DMS 273 treated with DMSO at 0.1 percent for 48 hours (cell line): ENCODE data around the gene ATP5F1D.

ENCODE experiments used
- DNase-seq: peaks from one replicate; lab custom pipeline; 2025; lab: John Stamatoyannopoulos, UW

ATP5F1D gene

GRCh38 chr19:1283207-1283916 is 41.8 kb downstream of the ATP5F1D start:
- no peak for DNase-seq

- no peak for DNase-seq
Measured at GRCh38 chr19:1283917-1284292, 42.4 kb downstream of the ATP5F1D start.

DNA sequence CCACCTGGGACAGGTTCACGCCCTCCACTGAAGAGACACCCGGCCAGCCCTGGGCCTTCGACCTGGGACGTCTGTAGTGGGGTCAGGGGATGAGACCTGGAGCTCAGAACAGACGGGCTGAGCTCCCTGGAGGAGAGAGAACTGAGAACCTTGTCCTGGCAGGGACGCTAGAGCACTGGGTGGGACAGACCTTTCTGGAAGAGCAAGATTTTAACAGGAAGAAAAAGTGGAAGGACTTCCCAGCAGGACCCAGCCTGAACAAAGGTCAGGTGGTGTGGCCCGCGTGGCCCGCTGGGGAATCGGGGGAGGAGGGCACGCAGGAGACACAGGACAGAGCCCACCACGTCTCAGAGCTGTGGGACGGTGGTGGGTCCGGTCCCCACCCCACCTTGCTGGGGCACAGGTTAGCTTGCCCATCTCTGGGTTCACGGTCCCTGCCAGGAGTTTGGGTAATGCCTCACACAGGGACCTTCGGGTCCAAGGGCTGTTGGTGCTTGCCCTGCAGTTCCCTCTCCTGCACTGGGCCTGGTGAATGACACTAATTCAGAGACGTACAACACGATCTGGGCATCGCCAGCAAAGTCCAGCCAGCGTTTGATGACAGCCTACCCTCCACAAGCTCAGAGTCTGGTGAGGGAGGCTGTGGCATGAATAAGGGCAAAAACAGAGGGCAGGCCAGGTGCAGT is 42.9 kb downstream of the ATP5F1D start:
- DNase-seq: no peak

DNA sequence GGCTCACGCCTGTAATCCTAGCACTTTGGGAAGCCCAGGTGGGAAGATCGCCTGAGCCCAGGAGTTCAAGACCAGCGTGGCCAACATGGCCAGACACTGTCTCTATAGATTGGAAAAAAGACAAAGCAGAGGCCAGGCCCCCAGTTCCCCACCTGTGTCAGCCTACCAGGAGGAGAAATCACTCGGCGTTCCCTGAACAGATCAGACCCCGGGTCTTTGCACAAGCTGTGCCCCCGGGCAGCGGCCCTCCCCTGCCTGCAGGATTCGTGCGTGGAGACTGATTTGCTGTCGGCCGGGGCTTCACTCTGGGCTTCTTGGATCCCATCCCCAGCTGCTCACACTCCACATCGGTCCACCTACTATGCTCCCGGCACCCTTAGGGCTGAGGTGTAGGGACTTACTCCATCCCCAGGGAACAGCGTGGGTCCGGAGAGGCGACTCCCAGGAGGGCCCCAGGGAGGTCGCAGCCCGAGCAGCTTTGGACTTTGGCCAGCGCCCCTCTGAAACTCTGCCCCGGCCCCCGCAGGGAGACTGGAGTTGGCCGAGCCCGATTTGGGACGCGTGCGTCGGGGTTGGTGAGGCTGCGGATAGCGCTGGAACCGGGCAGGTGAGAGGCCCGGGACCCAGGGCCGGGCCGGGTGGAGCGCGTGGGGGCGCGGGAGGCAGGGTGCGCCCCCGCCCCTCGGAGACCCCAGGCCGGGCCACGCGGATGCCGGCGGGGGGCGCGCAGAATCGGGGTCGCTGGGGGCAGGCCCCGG is 43.6 kb downstream of the ATP5F1D start:
- DNase-seq: no peak

DNA sequence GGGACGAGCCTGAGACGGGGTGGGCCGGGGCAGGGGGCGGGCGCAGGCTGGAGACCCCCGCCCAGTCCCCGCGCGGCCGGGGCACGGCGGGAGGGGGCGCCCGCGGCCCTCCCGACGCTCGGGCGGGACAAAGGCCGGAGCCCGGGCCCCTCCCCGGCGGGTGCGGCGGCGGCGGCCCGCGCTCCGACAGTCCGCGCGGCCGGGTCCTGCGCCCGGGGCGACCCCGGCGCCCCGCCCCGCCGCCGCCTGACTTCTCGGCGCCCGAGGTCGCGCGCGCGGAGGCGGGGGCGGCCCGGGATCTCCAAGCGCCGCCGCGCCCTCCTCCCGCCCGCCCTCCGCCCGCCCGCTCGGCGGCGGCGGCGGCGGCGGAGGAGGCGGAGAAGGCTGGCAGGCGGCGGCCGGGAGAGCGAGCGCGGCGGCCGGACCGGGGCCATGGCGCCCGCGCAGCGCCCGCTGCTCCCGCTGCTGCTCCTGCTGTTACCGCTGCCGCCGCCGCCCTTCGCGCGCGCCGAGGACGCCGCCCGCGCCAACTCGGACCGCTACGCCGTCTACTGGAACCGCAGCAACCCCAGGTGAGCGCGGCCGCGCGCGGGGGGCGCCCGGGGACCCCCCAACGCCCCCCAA is 44.3 kb downstream of the ATP5F1D start, which contains the start of gene EFNA2:
Gene EFNA2, plus strand, starts transcription at position 137 of the 624 bp plus-strand sequence. Its CDS starts 296 bp downstream, at position 433.
- DNase-seq: no peak

DNA sequence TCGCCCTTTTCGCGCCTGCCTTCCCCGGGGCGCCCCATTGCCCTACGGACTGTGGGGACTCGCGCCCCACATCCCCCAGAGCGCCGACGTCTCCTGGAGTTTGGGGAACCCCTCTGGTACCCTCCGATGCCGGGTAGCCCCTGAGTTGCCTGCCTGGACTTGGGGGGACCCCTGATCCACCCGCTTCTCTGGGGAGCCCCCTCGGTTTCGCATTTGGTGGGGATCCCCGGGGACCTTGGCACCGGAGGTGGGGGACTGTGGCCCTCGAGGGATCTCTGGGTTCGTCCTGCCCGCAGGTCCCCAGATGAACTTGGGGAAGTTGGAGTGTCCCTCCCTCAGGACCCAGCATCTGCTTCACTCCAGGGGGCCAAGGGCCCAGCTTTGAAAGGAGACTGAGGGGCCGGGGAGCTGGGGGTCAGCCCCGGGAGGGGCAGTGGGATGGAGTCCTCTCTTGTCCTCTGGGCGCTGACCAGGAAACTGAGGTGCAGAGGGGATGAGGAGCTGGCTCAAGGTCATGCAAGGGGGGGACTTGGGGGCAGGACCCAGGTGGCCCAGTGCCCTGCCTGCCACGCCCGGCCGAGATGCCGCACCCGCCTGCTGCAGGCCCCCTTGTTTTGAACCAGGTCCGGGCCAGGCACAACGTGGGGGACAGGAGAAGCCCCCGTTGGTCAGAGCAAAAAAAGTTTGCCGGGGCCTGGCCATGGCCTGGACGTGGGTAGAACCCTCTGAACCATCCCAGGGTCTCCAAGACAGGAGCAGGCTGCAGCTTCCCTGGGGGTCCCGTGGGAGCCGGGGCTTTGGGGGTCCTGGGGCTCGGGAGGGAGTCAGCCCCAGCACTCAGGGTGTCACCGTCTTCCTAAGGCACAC is 45.2 kb downstream of the ATP5F1D start:
- DNase-seq: no peak

- no peak for DNase-seq
Measured at GRCh38 chr19:1287354-1288225, 46.0 kb downstream of the ATP5F1D start.

DNA sequence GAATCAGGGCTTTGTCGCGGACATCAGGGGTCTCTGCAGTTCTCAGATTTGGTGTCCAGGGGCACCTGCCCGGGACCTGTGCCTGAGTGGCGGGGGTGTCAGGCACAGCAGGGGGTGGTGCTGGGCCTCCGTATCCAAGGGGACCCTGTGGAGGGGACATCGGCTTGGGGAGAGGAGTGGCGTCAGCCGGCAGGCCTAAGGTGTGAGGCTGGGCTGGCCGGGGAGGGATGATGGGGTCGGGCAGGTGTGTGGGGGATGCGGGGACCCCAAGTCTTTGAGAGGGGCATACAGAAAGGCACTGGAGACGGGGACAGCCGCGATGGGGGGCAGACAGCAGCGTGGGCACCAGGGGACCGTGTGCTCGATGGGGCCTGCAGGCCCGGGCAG is 46.7 kb downstream of the ATP5F1D start:
- DNase-seq: no peak

GRCh38 chr19:1288833-1289685 is 47.5 kb downstream of the ATP5F1D start:
- no peak for DNase-seq

- DNase-seq: no peak
Measured at GRCh38 chr19:1289686-1290025, 48.1 kb downstream of the ATP5F1D start.

DNA sequence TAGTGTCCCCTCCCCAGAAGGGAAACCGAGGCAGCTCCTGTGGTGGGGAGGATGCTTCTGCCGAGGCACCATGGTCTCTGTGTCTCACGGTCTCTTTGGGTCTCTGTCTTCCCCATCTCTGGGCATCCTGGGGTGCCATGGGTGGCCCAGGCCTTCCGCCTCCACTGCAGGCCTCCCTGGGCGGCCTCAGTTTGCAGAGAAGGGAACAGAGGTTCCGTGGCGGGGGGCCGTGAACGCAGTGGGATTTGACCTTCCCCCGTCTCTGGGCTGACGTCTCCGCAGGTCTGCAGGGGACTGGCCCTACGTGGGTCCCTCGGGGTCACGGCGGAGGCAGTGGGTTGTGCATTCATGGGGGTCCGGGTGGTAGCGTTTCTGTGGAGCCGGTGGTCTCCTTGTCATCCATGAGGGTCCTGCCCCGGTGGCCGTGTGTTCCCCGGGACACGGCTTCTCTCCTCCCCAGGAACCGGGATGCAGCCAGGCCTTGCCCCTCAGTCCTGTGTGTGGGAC is 48.7 kb downstream of the ATP5F1D start:
- no peak for DNase-seq

DNA sequence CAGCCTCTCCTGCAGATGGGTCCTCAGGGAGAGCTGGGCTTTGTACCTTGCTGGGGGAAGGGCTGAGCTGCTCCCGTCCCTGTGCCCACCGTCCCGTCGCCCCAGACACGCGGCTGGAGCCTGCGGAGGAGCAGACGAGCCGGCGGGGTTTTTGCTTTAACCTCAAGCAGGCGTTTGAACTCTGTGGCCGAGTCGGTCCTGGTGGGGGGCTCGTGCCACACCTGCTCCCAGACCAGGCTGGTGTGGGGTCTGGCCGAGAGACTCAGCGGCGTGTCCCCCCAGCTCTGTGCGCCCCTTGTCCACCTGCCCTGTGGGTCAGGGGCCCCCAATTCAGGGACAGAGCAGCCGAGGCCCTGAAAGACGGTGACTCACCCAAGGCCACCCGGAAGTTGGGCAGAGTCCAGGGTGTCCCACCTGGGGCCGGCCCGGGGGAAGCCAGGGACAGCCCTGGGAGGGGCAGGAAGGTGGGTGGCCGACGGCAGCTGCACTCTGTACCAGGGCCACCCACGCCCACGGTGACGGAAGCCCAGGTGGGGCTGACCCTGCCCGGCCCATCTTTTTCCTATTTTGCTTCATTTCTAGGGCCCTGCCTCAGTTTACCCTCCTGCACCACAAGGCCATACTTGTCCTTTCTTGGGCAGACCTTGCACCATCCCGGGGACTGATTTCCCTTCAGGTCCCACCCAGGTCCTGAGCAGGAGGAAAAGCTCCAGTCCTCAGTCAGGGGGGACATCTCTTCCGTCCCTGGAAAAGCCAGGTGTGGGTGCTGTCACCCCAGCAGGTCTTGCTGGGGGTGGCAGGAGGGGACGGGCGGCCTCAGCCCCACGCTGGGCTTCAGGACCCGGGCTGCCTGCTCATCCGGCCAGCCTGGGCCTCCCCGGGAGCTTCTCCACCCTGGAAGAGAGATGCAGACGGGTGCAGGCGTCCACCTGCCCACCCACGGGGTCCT is 49.4 kb downstream of the ATP5F1D start:
- no peak for DNase-seq

GRCh38 chr19:1291761-1292418 is 50.3 kb downstream of the ATP5F1D start:
- no peak for DNase-seq

DNA sequence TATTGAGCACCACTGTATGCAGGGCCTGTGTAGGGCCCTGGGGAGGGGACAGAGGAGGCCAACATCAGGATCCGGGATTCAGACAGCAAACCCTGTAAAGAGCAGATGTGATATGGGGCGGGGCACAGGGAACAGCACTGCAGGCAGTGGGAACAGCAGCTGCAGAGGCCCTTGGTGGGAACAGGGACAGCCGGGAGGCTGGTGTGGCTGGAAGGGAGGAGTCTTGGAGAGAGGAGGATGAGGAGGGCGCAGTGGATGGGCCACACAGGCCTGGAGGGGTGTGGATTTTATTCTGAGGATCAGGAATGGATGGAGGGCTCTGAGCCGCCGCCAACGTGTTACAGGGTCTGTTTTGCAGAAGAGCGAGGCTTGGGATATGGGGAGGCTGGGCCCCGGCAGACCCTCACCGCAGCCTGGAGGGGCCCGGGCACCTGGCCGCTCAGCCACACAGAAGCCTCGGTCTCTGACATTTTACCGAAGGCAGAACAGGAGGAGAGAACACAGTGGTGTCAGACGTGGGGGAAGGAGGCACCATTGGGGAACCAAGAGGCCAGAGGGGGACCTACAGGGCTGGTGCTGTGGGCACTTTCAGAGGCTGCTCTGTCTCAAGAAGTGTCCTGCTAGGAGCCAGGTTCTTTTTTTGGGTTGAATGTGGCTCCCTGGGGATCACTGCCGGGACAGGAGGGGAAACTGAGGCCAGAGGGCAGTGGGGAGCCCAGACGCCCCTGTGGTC is 51.0 kb downstream of the ATP5F1D start:
- DNase-seq: no peak

GRCh38 chr19:1293782-1294604 is 52.4 kb downstream of the ATP5F1D start:
- no peak for DNase-seq
